Muscle of leg (tissue), 11 donors: ENCODE data around the gene TGM1. TPM values are rescaled to one million over a fixed set of nuclear protein-coding genes. Genes with fewer than 3 reads are reported as not detected.

Source experiments
- DNase-seq: peaks from one replicate; pipeline ENCODE4 v3.0.0; 2013
- H3K27ac ChIP-seq: one replicate; pipeline ENCODE4 v1.5.1; 2013; ENCODE audit warnings: mild to moderate bottlenecking, low read length, control low read depth
- H3K27me3 ChIP-seq: one replicate; pipeline ENCODE4 v1.6.1; 2013; ENCODE audit warnings: low read length; ENCODE audit not compliant: control insufficient read depth, insufficient read depth
- H3K36me3 ChIP-seq: one replicate; pipeline ENCODE4 v1.6.1; 2013; ENCODE audit warnings: low read length; ENCODE audit not compliant: control insufficient read depth, insufficient read depth
- H3K4me1 ChIP-seq: one replicate; pipeline ENCODE4 v1.6.1; 2013; ENCODE audit warnings: low read length; ENCODE audit not compliant: control insufficient read depth, insufficient read depth
- H3K4me3 ChIP-seq: one replicate; pipeline ENCODE4 v1.5.1; 2013; ENCODE audit warnings: low read length, control low read depth
- H3K9me3 ChIP-seq: replicated peaks from 2 replicates; pipeline ENCODE4 v1.6.1; 2013; ENCODE audit warnings: low read depth, low read length; ENCODE audit not compliant: control insufficient read depth
- WGBS: methylation state at CpG from one replicate; pipeline ENCODE4 v1.1.5; 2013; ENCODE audit warnings: missing lambda C conversion rate; ENCODE audit not compliant: insufficient coverage; 5-methylcytosine and 5-hydroxymethylcytosine counted together
- polyA plus RNA-seq, 8 donors: library from polyadenylated mRNA; unstranded; fragments of 120-200 nt; gene quantifications; one replicate each; pipeline versions ENCODE4 v1.2.1 to v1.2.3, GENCODE V29; 2013; ENCODE audit warnings: inconsistent platforms in 1 of 8, low replicate concordance in 1 of 8; ENCODE audit not compliant: insufficient read length in 8 of 8, insufficient read depth in 1 of 8
- total RNA-seq: library from RNA; stranded (reverse); fragments of 120-200 nt; gene quantifications from one replicate; pipeline ENCODE4 v1.2.4, GENCODE V29; 2013

Gene TGM1
- total and polyA plus RNA-seq, 9 donors: 0.71 to 3.0 (median 1.1) TPM

DNA sequence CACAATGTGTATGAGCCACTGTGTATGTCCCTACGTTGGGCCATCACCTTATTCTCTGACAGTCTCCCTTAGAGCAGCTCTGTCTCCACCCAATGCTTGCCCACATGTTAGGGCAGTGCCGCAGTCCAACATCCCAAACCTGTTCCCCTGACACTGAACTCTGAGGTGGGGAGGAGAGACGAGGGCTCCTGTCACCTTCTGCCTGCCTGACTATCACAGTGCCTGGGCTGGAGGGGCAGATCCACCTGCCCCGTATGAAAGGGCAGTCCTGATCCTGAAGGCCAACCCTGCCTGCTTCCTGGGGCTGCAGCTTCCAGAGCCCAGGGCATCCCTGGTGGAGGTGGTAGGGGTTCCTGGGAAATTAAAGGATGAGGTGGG is 2.2 kb downstream of the TGM1 start:
- no peak overlapping the region for H3K4me3 ChIP-seq
- peaks cover 5% of the 10 kb centered on the region for H3K4me1 ChIP-seq
- no peaks in the 10 kb centered on the region for H3K9me3 ChIP-seq
- no peaks in the 10 kb centered on the region for H3K27me3 ChIP-seq
- DNase-seq: no peak
- H3K36me3 ChIP-seq: peaks cover 3% of the 10 kb centered on the region
- WGBS: no CpG with 5 or more reads among the region's 4 CpGs
- H3K27ac ChIP-seq: no peak overlapping the region

DNA sequence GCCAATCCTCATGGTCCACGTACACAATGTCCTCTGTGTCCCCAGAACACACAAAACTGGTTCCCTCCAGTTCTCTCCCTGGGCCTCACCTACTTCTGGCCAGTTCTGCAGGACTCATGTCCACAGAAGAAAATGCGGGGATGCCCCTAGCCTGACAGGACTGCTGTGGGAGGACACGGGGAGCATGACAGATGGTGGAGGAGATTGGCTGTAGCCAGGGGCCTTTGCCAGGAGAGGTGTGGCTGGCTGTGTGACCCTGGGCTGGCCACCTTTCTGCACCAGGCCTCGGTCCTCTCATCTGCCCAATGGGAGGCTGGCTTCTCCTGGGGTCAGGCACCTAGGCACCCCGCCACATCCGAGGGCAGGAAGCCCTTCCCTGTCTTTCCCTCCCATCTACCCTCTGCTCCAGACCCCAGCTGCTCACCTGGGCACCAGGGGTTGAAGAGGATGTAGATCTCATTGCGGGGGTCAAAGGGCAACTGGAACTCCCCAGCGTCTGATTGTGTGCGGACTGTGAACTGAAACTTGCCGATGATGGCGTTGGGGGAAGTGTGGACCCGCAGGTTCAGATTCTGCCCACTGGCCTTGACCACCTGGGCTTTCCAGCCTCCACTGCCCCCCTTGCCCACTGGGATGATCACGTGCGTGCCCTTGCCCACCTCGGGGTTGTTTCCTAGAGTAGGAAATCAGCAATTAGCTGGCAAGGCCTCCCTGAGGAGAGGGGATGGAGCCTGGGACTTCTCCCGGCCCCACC is 2.8 kb downstream of the TGM1 start:
- H3K27me3 ChIP-seq: no peaks in the 10 kb centered on the region
- H3K9me3 ChIP-seq: no peaks in the 10 kb centered on the region
- WGBS: 62% methylated on average over 5 of the region's 16 CpGs

DNA sequence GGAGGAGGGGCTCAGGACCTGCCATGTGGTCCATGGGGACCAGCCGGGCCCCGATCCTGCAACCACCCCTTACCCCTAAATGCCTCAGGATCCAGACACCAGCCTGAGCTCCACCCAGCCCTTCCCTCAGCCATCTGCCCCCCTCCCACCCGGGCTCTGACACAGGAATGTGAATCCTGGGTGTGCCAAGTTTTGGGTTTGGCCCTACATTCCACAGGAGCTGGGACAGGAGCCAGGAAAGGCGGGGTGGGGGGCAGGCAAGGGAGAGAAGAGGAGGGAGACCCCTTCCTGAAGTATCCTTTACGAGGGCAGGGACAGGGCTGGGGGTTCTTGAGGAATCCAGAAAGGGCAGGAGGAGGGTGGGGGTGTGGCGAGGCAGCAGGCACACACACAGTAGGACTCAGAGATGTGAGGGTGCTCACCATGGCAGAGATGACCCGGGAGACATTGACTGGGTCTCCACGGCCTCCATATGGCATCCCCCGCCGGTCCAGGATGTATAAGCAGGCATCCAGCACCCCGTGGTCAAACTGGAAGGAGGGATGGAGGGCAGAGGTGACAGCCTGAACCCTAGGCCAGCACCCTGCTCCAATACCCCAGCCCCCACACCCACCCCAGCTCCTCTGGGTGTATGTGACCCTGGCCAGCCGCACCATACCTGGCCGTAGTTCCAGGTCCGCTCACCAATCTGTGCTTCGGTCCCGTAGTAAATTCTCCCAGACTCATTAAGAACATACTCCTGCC is 3.5 kb downstream of the TGM1 start:
- Histone ChIP-seq H3K9me3 (no peaks in the 10 kb centered on the region), H3K27me3 (no peaks in the 10 kb centered on the region), H3K36me3 (peaks cover 4% of the 10 kb centered on the region), H3K4me1 (peaks cover 5% of the 10 kb centered on the region), H3K4me3 (no peak overlapping the region), H3K27ac (no peak overlapping the region)
- WGBS: 74% methylated on average over 8 of the region's 16 CpGs
- peak; percentile 38 for DNase-seq

More for the DNA sequence above, 2.8 kb downstream of the TGM1 start:
- DNase-seq: no peak
- Histone ChIP-seq H3K4me3 (no peak overlapping the region), H3K4me1 (peaks cover 5% of the 10 kb centered on the region), H3K36me3 (peaks cover 3% of the 10 kb centered on the region), H3K27ac (no peak overlapping the region)

GRCh38 chr14:24258548-24259265 is 4.3 kb downstream of the TGM1 start:
- Histone ChIP-seq H3K27me3 (no peaks in the 10 kb centered on the region), H3K27ac (no peak overlapping the region), H3K36me3 (peaks cover 5% of the 10 kb centered on the region), H3K4me3 (no peak overlapping the region), H3K9me3 (no peaks in the 10 kb centered on the region), H3K4me1 (peaks cover 5% of the 10 kb centered on the region)
- DNase-seq: no peak
- WGBS: 88% methylated on average over 13 of the region's 18 CpGs

DNA sequence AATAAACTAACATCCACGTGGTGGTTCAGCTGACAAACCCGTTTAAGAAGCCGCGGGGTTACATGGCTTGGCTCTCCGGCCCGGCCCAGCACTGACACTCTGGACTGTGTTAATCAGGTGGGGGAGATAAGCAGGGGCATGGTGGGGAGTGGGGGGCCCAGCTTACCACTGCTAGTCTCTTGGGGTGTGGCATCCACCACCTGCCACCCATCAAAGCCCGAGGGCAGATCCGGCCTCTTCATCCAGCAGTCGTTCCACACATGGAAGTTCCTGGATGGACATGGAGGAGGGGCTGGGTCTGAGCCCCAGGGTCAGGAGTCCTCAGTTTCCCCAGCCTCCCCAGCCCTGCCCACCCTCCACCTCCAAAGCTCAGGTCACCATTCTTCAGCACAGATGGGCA is 4.9 kb downstream of the TGM1 start:
- H3K4me1 ChIP-seq: peaks cover 5% of the 10 kb centered on the region
- H3K27ac ChIP-seq: no peak overlapping the region
- H3K9me3 ChIP-seq: no peaks in the 10 kb centered on the region
- H3K27me3 ChIP-seq: no peaks in the 10 kb centered on the region
- no peak for DNase-seq
- H3K36me3 ChIP-seq: peaks cover 5% of the 10 kb centered on the region
- 80% methylated on average over 1 of the region's 9 CpGs for WGBS
- no peak overlapping the region for H3K4me3 ChIP-seq

DNA sequence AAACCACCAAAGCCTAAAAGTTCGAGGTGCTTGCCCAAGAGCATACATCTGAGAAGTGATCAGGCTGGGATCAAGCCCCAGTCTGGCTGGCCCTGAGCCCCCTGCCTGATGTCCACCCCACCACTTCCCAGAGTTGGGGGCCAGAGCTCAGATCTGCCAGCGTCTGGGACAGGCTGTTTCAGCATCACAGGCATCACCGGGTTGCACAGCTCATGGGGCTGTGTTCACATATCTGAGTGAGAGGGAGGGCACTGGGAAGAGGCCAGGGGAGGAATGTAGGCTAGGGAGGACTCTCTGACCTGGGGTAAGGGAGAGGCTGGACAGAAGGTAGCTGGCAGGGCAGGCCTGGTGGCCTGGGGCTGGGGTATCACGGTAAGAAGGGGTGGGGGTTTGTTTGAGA is 6.0 kb downstream of the TGM1 start:
- Histone ChIP-seq H3K9me3 (no peaks in the 10 kb centered on the region), H3K36me3 (peaks cover 5% of the 10 kb centered on the region), H3K4me1 (peaks cover 5% of the 10 kb centered on the region), H3K27ac (no peak overlapping the region), H3K4me3 (no peak overlapping the region), H3K27me3 (no peaks in the 10 kb centered on the region)
- 63% methylated on average over 4 of the region's 4 CpGs for WGBS
- DNase-seq: no peak

GRCh38 chr14:24255931-24256711 is 6.9 kb downstream of the TGM1 start:
- WGBS: 82% methylated on average over 9 of the region's 12 CpGs

GRCh38 chr14:24255438-24255837 is 7.5 kb downstream of the TGM1 start:
- WGBS: 73% methylated on average over 4 of the region's 8 CpGs

More at GRCh38 chr14:24255931-24256711, 6.9 kb downstream of the TGM1 start:
- Histone ChIP-seq H3K4me1 (peaks cover 5% of the 10 kb centered on the region), H3K4me3 (no peak overlapping the region), H3K9me3 (no peaks in the 10 kb centered on the region), H3K36me3 (peaks cover 5% of the 10 kb centered on the region), H3K27ac (no peak overlapping the region), H3K27me3 (no peaks in the 10 kb centered on the region)
- no peak for DNase-seq

DNA sequence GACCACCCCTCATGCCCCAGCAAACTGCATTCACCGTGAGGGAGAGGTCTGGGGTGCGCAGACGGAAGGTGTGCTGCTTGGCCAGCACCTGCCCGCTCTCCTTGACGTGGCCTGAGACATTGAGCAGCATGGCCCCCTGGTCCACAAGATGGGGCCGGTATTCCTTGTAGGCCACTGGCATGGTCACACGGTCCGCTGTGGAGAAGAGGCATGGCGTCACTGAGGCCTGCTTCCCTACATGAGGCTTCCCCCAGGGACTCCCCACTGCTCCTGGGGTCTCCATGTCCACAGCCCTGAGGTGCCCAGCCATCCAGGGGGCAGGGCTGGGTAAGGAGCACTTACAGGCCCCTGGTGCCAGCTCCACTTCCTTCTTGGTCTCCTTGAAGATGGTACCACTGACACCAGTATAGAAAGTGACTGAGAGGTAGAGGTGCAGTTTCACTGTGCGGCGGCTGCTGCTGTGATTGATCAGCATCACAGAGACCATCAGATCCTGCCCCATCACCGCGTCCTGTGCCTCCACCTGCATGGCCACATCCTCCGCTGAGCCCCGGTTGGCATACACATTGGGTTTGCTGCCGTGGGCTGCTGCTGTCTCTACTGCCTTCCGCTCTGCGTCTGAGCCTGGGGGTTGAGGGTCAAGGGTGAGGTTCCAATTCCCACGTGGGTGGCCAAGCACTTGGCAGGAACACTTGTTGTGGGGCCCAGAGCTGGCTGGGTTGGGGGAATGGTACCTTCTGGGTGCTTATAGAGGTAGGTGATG is 8.2 kb downstream of the TGM1 start:
- Histone ChIP-seq H3K27ac (no peak overlapping the region), H3K4me1 (peaks cover 5% of the 10 kb centered on the region), H3K27me3 (no peaks in the 10 kb centered on the region), H3K9me3 (no peaks in the 10 kb centered on the region), H3K4me3 (no peak overlapping the region), H3K36me3 (peaks cover 5% of the 10 kb centered on the region)
- 90% methylated on average over 18 of the region's 19 CpGs for WGBS
- no peak for DNase-seq

More at GRCh38 chr14:24255438-24255837, 7.5 kb downstream of the TGM1 start:
- Histone ChIP-seq H3K27ac (no peak overlapping the region), H3K27me3 (no peaks in the 10 kb centered on the region), H3K9me3 (no peaks in the 10 kb centered on the region), H3K36me3 (peaks cover 5% of the 10 kb centered on the region), H3K4me3 (no peak overlapping the region), H3K4me1 (peaks cover 5% of the 10 kb centered on the region)
- DNase-seq: no peak
